Measurements from ENCODE around the gene CTXN1. TPM values are rescaled to one million over a fixed set of nuclear protein-coding genes. Genes with fewer than 3 reads are reported as not detected.

Gene CTXN1
- total and polyA plus RNA-seq, 2 donors (not counting 1 experiment from before 2014, with no cell fraction given): 0.66 to 0.85 TPM

GRCh38 chr19:7905268-7905667 is 20.7 kb downstream of the CTXN1 start:
- H3K27ac ChIP-seq (ENCODE audit: insufficient read depth, low read length): no peak overlapping the region
- TF ChIP-seq EZH2 (IDR thresholded peaks at IDR 0.05; ENCODE audit: low read length, missing control alignments) (no peak), CTCF (conservative IDR thresholded peaks at IDR 0.05 in 1 of 2, IDR thresholded peaks at IDR 0.05 in 1 of 2; ENCODE audit: low read depth in 1 of 2, low read length in 2 of 2) (no peak)
- DNase-seq (ENCODE audit: low read depth in 2 of 2): no peak
- no peak overlapping the region for H2AFZ ChIP-seq (ENCODE audit: low read length)
- H4K20me1 ChIP-seq (ENCODE audit: control insufficient read depth, extremely low read depth, insufficient read depth, low read length): no peaks in the 10 kb centered on the region
- peaks cover 6% of the 10 kb centered on the region for H3K4me1 ChIP-seq (ENCODE audit: control insufficient read depth, extremely low read depth, insufficient read depth, low read length)
- peak overlapping the region; percentile 95 for H3K4me2 ChIP-seq (ENCODE audit: extremely low read depth, insufficient read depth, low read length)
- peaks cover 29% of the 10 kb centered on the region for H3K79me2 ChIP-seq (ENCODE audit: control insufficient read depth, insufficient read depth, low read length)
- peaks cover 10% of the 10 kb centered on the region for H3K36me3 ChIP-seq (ENCODE audit: control insufficient read depth, insufficient read depth, low read length)
- peak overlapping the region; percentile 20 for H3K9ac ChIP-seq (ENCODE audit: insufficient read depth, low read length)
- H3K9me3 ChIP-seq (ENCODE audit: control insufficient read depth, insufficient read depth, low read depth, low read length): no peaks in the 10 kb centered on the region
- no peaks in the 10 kb centered on the region for H3K27me3 ChIP-seq (ENCODE audit: control insufficient read depth, insufficient read depth, low read length)
- peak overlapping the region in 3 of 4 experiments; percentile 78 to 88 (median 88) for H3K4me3 ChIP-seq (replicated peaks in 1 of 4; ENCODE audit: control extremely low read depth in 1 of 4, insufficient read depth in 1 of 4, low read depth in 3 of 4, low read length in 4 of 4)

GRCh38 chr19:7904074-7905020 is 21.6 kb downstream of the CTXN1 start:
- peak overlapping the region; percentile 95 for H3K4me2 ChIP-seq (ENCODE audit: extremely low read depth, insufficient read depth, low read length)
- H3K36me3 ChIP-seq (ENCODE audit: control insufficient read depth, insufficient read depth, low read length): peaks cover 12% of the 10 kb centered on the region
- peak overlapping the region; percentile 78 to 88 (median 85) for H3K4me3 ChIP-seq (replicated peaks in 1 of 4; ENCODE audit: control extremely low read depth in 1 of 4, insufficient read depth in 1 of 4, low read depth in 3 of 4, low read length in 4 of 4)
- TF ChIP-seq CTCF (conservative IDR thresholded peaks at IDR 0.05 in 1 of 2, IDR thresholded peaks at IDR 0.05 in 1 of 2; ENCODE audit: low read depth in 1 of 2, low read length in 2 of 2) (no peak), EZH2 (IDR thresholded peaks at IDR 0.05; ENCODE audit: low read length, missing control alignments) (no peak)
- peak overlapping the region; percentile 88 for H3K9ac ChIP-seq (ENCODE audit: insufficient read depth, low read length)
- peaks cover 29% of the 10 kb centered on the region for H3K79me2 ChIP-seq (ENCODE audit: control insufficient read depth, insufficient read depth, low read length)
- no peak overlapping the region for H2AFZ ChIP-seq (ENCODE audit: low read length)
- H3K9me3 ChIP-seq (ENCODE audit: control insufficient read depth, insufficient read depth, low read depth, low read length): no peaks in the 10 kb centered on the region
- no peaks in the 10 kb centered on the region for H4K20me1 ChIP-seq (ENCODE audit: control insufficient read depth, extremely low read depth, insufficient read depth, low read length)
- H3K27ac ChIP-seq (ENCODE audit: insufficient read depth, low read length): peak overlapping the region; percentile 86
- no peaks in the 10 kb centered on the region for H3K27me3 ChIP-seq (ENCODE audit: control insufficient read depth, insufficient read depth, low read length)
- DNase-seq (ENCODE audit: low read depth in 2 of 2): no peak
- H3K4me1 ChIP-seq (ENCODE audit: control insufficient read depth, extremely low read depth, insufficient read depth, low read length): peaks cover 6% of the 10 kb centered on the region

GRCh38 chr19:7903244-7904073 is 22.5 kb downstream of the CTXN1 start, which contains the start of gene MAP2K7:
Gene MAP2K7, plus strand, starts transcription at chr19:7903877. Its CDS starts 68 bp downstream, at chr19:7903945.
- Histone ChIP-seq H3K79me2 (ENCODE audit: control insufficient read depth, insufficient read depth, low read length) (peaks cover 29% of the 10 kb centered on the region), H3K4me1 (ENCODE audit: control insufficient read depth, extremely low read depth, insufficient read depth, low read length) (peaks cover 6% of the 10 kb centered on the region), H3K27ac (ENCODE audit: insufficient read depth, low read length) (peak within 1 kb of the TSS; percentile 86), H3K4me2 (ENCODE audit: extremely low read depth, insufficient read depth, low read length) (peak within 1 kb of the TSS; percentile 95), H3K9ac (ENCODE audit: insufficient read depth, low read length) (peak within 1 kb of the TSS; percentile 88), H3K36me3 (ENCODE audit: control insufficient read depth, insufficient read depth, low read length) (peaks cover 7% of the 10 kb centered on the region), H3K4me3 (replicated peaks in 1 of 4; ENCODE audit: control extremely low read depth in 1 of 4, insufficient read depth in 1 of 4, low read depth in 3 of 4, low read length in 4 of 4) (peak within 1 kb of the TSS; percentile 78 to 88 (median 85)), H2AFZ (ENCODE audit: low read length) (peak within 1 kb of the TSS; percentile 62), H3K27me3 (ENCODE audit: control insufficient read depth, insufficient read depth, low read length) (no peaks in the 10 kb centered on the region), H3K9me3 (ENCODE audit: control insufficient read depth, insufficient read depth, low read depth, low read length) (no peaks in the 10 kb centered on the region), H4K20me1 (ENCODE audit: control insufficient read depth, extremely low read depth, insufficient read depth, low read length) (no peaks in the 10 kb centered on the region)
- peak; percentile 95 to 99 for DNase-seq (ENCODE audit: low read depth in 2 of 2)
- no peak for TF ChIP-seq EZH2 (IDR thresholded peaks at IDR 0.05; ENCODE audit: low read length, missing control alignments)
- TF ChIP-seq CTCF (conservative IDR thresholded peaks at IDR 0.05 in 1 of 2, IDR thresholded peaks at IDR 0.05 in 1 of 2; ENCODE audit: low read depth in 1 of 2, low read length in 2 of 2): peak; percentile 31 to 59
